ENCODE results near the gene ITGB6. TPM values are rescaled to one million over a fixed set of nuclear protein-coding genes. Genes with fewer than 3 reads are reported as not detected.

Gene ITGB6
- total and polyA plus RNA-seq, 2 experiments from 2014 or later, result 20.3 to 41.1 TPM

DNA sequence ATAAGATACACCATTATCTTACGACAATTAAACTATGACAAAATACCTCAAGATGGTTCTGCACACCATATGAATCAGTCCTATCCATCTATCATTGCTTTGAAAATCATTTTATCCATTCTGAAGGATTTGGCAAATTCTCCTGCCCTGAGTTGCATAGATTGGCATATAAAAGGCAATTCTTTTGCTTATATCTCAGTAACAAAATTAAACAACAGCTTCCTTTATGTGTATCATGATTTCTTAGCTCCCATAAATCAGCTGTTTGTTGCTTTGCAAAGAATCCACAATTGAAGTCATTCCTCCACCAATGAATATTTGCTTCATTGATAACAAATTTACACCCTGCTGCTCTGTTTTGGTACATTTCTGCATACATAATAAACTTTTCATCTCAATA is 61.7 kb downstream of the ITGB6 start:
- 97% methylated on average over 1 of the region's 1 CpG for WGBS (ENCODE audit: low lambda C conversion rate, missing lambda C conversion rate)
- Histone ChIP-seq H2AFZ (no peak overlapping the region), H3K4me1 (ENCODE audit: insufficient read depth) (no peaks in the 10 kb centered on the region), H3K4me2 (no peak overlapping the region), H3K36me3 (replicated peaks; ENCODE audit: insufficient read depth, low read depth) (no peaks in the 10 kb centered on the region), H3K27me3 (no peaks in the 10 kb centered on the region), H3K9me2 (replicated peaks; ENCODE audit: insufficient read depth) (no peaks in the 10 kb centered on the region), H3K9me3 (ENCODE audit: low read depth) (no peaks in the 10 kb centered on the region), H3K27ac (no peak overlapping the region), H3K79me2 (no peaks in the 10 kb centered on the region), H4K20me1 (ENCODE audit: insufficient read depth, poor library complexity, severe bottlenecking) (no peaks in the 10 kb centered on the region), H3K4me3 (no peak overlapping the region)
- no peak for DNase-seq (ENCODE audit: low spot score)
- TF ChIP-seq, protein P1, sequence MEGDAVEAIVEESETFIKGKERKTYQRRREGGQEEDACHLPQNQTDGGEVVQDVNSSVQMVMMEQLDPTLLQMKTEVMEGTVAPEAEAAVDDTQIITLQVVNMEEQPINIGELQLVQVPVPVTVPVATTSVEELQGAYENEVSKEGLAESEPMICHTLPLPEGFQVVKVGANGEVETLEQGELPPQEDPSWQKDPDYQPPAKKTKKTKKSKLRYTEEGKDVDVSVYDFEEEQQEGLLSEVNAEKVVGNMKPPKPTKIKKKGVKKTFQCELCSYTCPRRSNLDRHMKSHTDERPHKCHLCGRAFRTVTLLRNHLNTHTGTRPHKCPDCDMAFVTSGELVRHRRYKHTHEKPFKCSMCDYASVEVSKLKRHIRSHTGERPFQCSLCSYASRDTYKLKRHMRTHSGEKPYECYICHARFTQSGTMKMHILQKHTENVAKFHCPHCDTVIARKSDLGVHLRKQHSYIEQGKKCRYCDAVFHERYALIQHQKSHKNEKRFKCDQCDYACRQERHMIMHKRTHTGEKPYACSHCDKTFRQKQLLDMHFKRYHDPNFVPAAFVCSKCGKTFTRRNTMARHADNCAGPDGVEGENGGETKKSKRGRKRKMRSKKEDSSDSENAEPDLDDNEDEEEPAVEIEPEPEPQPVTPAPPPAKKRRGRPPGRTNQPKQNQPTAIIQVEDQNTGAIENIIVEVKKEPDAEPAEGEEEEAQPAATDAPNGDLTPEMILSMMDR (IDR thresholded peaks at IDR 0.05; ENCODE audit: poor library complexity), result no peak
- no peak for TF ChIP-seq EZH2 (IDR thresholded peaks at IDR 0.05; ENCODE audit: borderline replicate concordance)
- no peak for TF ChIP-seq EZH2phosphoT487 (IDR thresholded peaks at IDR 0.05; ENCODE audit: low read depth, severe bottlenecking, unreplicated experiment)

DNA sequence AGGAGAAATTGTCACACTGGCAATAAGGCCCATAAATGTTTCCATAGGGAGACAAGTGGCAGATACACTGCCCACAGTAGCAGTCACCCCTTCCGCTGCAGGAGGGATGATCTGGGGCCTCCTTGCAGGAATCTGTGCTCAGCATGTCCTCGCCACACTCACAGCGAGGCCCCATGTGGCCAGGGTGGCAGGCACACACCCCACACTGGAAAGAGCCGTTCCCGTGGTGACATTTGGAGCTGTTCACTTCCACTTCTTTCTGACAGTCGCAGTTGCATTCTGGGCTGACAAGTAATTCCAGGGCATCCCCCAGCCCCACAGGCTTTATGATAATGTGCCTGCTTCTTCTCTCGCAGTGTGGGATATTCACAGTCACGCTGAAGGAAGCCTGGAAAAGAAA is 62.6 kb downstream of the ITGB6 start:
- no peak overlapping the region for H2AFZ ChIP-seq
- WGBS (ENCODE audit: low lambda C conversion rate, missing lambda C conversion rate), result 70% methylated on average over 8 of the region's 8 CpGs

DNA sequence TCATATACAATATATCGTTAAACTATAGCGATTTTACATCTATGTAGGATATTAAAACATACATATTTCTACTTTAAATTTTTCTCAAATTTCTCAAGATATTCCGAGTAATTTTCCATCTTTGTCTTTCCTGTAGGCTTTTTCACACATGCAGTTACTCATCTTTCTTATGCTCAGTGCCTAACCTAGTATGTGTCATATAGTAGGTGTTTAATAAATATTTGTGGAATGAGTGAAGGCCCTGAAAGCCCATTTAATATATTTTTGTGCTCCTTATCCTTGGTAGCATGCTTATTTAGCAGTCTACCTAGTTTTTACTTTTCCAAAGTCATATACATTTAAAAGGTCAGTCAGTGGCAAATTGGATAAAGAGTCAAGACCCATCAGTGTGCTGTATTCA is 67.3 kb downstream of the ITGB6 start:
- Histone ChIP-seq H3K79me2 (no peaks in the 10 kb centered on the region), H2AFZ (no peak overlapping the region), H3K9me2 (replicated peaks; ENCODE audit: insufficient read depth) (no peaks in the 10 kb centered on the region)

More for the DNA sequence above, 62.6 kb downstream of the ITGB6 start:
- Histone ChIP-seq H3K9me2 (replicated peaks; ENCODE audit: insufficient read depth) (no peaks in the 10 kb centered on the region), H3K79me2 (no peaks in the 10 kb centered on the region), H3K4me3 (no peak overlapping the region), H3K4me1 (ENCODE audit: insufficient read depth) (no peaks in the 10 kb centered on the region), H3K4me2 (no peak overlapping the region), H4K20me1 (ENCODE audit: insufficient read depth, poor library complexity, severe bottlenecking) (no peaks in the 10 kb centered on the region), H3K27ac (no peak overlapping the region), H3K9me3 (ENCODE audit: low read depth) (no peaks in the 10 kb centered on the region), H3K27me3 (no peaks in the 10 kb centered on the region), H3K36me3 (replicated peaks; ENCODE audit: insufficient read depth, low read depth) (no peaks in the 10 kb centered on the region)
- TF ChIP-seq, protein P1 (IDR thresholded peaks at IDR 0.05; ENCODE audit: poor library complexity), result no peak
- TF ChIP-seq EZH2 (IDR thresholded peaks at IDR 0.05; ENCODE audit: borderline replicate concordance) (no peak), EZH2phosphoT487 (IDR thresholded peaks at IDR 0.05; ENCODE audit: low read depth, severe bottlenecking, unreplicated experiment) (no peak)
- DNase-seq (ENCODE audit: low spot score), result no peak

More for the DNA sequence above, 67.3 kb downstream of the ITGB6 start:
- Histone ChIP-seq H3K27me3 (no peaks in the 10 kb centered on the region), H3K36me3 (replicated peaks; ENCODE audit: insufficient read depth, low read depth) (no peaks in the 10 kb centered on the region), H3K4me1 (ENCODE audit: insufficient read depth) (no peaks in the 10 kb centered on the region), H3K4me2 (no peak overlapping the region), H3K27ac (no peak overlapping the region), H3K4me3 (no peak overlapping the region), H3K9me3 (ENCODE audit: low read depth) (no peaks in the 10 kb centered on the region), H4K20me1 (ENCODE audit: insufficient read depth, poor library complexity, severe bottlenecking) (no peaks in the 10 kb centered on the region)
- DNase-seq (ENCODE audit: low spot score), result no peak
- no peak for TF ChIP-seq EZH2phosphoT487 (IDR thresholded peaks at IDR 0.05; ENCODE audit: low read depth, severe bottlenecking, unreplicated experiment)
- TF ChIP-seq, protein P1 (IDR thresholded peaks at IDR 0.05; ENCODE audit: poor library complexity), result no peak
- TF ChIP-seq EZH2 (IDR thresholded peaks at IDR 0.05; ENCODE audit: borderline replicate concordance), result no peak
- 96% methylated on average over 3 of the region's 3 CpGs for WGBS (ENCODE audit: low lambda C conversion rate, missing lambda C conversion rate)
